ENCODE data around the gene DIP2B.

DIP2B gene

GRCh38 chr12:50546441-50547318, 41.9 kb downstream of the DIP2B start:
- no peak overlapping the region for H3K4me3 ChIP-seq
- no peak for DNase-seq
- intact Hi-C loops (cut with DNase I; ENCODE audit: low total_unique reads) = no loop called here
- no peaks in the 10 kb centered on the region for H3K36me3 ChIP-seq
- no peak for TF ChIP-seq CTCF (IDR thresholded peaks at IDR 0.05)
- peaks cover 0 to 22% (median 7%) of the 10 kb centered on the region in 4 donors for H3K4me1 ChIP-seq
- H3K9me3 ChIP-seq = no peaks in the 10 kb centered on the region
- no peak overlapping the region for H3K27ac ChIP-seq
- no peaks in the 10 kb centered on the region for H3K27me3 ChIP-seq

- TF ChIP-seq CTCF (IDR thresholded peaks at IDR 0.05) = no peak
These were observed 43.0 kb downstream of the DIP2B start for GRCh38 chr12:50547742-50548141.

DNA sequence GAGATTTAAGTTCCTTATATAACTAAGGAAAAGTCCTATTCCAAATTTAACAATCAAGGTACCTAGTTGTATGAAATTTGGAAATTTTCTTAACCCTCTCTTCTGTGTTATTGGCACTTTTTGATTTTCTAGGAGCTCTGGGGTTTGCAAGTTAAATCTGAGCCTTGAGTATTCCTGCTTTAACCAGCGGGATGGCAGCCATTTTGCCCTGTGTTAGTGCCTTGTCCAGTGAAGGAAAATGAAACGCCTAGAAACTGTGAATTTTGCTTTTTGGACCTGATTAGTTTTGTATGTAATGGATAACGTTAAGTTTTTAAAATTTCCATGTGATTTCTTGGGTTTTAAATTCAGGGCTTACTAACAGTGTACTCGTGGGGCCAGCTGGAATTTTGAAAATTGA, 45.1 kb downstream of the DIP2B start:
- no peaks in the 10 kb centered on the region for H3K9me3 ChIP-seq
- H3K27me3 ChIP-seq = no peaks in the 10 kb centered on the region
- H3K36me3 ChIP-seq = no peaks in the 10 kb centered on the region
- DNase-seq = no peak
- H3K27ac ChIP-seq = no peak overlapping the region
- H3K4me3 ChIP-seq = no peak overlapping the region
- intact Hi-C loops (cut with DNase I; ENCODE audit: low total_unique reads) = no loop called here
- no peak for TF ChIP-seq CTCF (IDR thresholded peaks at IDR 0.05)
- peaks cover 0 to 22% (median 7%) of the 10 kb centered on the region in 4 donors for H3K4me1 ChIP-seq

More at GRCh38 chr12:50547742-50548141, 43.0 kb downstream of the DIP2B start:
- H3K27ac ChIP-seq = no peak overlapping the region
- no peaks in the 10 kb centered on the region for H3K27me3 ChIP-seq
- no peak for DNase-seq
- peaks cover 0 to 22% (median 7%) of the 10 kb centered on the region in 4 donors for H3K4me1 ChIP-seq
- H3K4me3 ChIP-seq = no peak overlapping the region
- intact Hi-C loops (cut with DNase I; ENCODE audit: low total_unique reads) = no loop called here
- no peaks in the 10 kb centered on the region for H3K9me3 ChIP-seq
- no peaks in the 10 kb centered on the region for H3K36me3 ChIP-seq

DNA sequence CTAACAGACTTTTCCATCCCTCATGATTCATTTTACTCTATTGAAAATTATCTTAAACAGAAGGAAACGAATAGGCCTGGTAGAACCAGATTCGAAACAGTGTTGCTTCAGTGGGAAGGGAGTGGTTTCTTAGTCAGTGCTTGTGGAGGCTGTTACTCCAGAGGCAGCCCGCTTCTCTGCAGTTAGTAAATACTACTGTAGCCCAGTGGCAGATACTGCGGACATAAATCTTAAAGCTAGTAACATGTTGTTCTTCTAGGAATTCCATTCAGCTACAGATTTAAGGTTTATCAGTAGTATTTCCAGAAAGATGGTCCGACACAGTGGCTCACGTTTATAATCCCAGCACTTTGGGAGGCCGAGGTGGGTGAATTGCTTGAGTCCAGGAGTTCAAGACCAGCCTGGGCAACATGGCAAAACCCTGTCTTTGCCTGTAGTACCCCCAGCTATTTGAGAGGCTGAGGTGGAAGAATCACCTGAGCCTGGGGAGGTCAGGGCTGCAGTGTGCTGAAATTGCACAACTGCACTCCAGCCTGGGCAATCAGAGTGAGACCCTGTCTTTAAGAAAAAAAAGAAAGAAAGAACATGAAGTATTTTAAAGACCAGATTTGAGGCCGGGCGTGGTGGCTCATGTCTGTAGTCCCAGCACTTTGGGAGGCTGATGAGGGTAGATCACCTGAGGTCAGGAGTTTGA, 45.9 kb downstream of the DIP2B start:
- intact Hi-C loops (cut with DNase I; ENCODE audit: low total_unique reads) = no loop called here
- Histone ChIP-seq H3K4me3 (no peak overlapping the region), H3K27ac (no peak overlapping the region), H3K36me3 (no peaks in the 10 kb centered on the region), H3K9me3 (no peaks in the 10 kb centered on the region), H3K27me3 (no peaks in the 10 kb centered on the region), H3K4me1 (peaks cover 0 to 17% (median 5%) of the 10 kb centered on the region in 4 donors)
- no peak for TF ChIP-seq CTCF (IDR thresholded peaks at IDR 0.05)
- DNase-seq = no peak

GRCh38 chr12:50551866-50552265, 47.1 kb downstream of the DIP2B start:
- intact Hi-C loops (cut with DNase I; ENCODE audit: low total_unique reads) = no loop called here
- H3K36me3 ChIP-seq = no peaks in the 10 kb centered on the region
- no peak for DNase-seq
- H3K27me3 ChIP-seq = no peaks in the 10 kb centered on the region
- peaks cover 0 to 5% (median 0%) of the 10 kb centered on the region in 4 donors for H3K4me1 ChIP-seq
- no peaks in the 10 kb centered on the region for H3K9me3 ChIP-seq
- TF ChIP-seq CTCF (IDR thresholded peaks at IDR 0.05) = no peak
- H3K27ac ChIP-seq = no peak overlapping the region
- no peak overlapping the region for H3K4me3 ChIP-seq

All from tibial artery (tissue), 4 donors.